WTC11 (cell line): ENCODE measurements around the gene CYSTM1. TPM values are rescaled to one million over a fixed set of nuclear protein-coding genes. Genes with fewer than 3 reads are reported as not detected.

Experiments
- ATAC-seq: fragments of 200-7000 bp; cut with Tn5 transposase; 2 replicates; pipeline ENCODE4 v1.10.0; 2021; ENCODE audit warnings: mild to moderate bottlenecking, moderate library complexity
- CTCF ChIA-PET: fragments of 300-600 bp; sonication (Branson Sonifier 250); formaldehyde crosslinking; loops from one replicate; lab custom pipeline; 2021; ENCODE audit warnings: antibody characterized with exemption; lab: Charles Lee
- POLR2A ChIA-PET: fragments of 350-600 bp; sonication (Branson Sonifier 250); formaldehyde crosslinking; loops from one replicate; lab custom pipeline; 2021; ENCODE audit warnings: antibody characterized with exemption; lab: Charles Lee
- DNase-seq: peaks from one replicate; pipeline ENCODE4 v3.0.0; 2021; ENCODE audit warnings: low spot score
- H3K27ac Mint-ChIP-seq: 2 replicates; pipeline ENCODE4 v1.8.0; 2021; ENCODE audit warnings: mixed read lengths
- H3K27me3 Mint-ChIP-seq: 2 replicates; pipeline ENCODE4 v1.8.0; 2021; ENCODE audit warnings: low read depth, mild to moderate bottlenecking, moderate library complexity, mixed read lengths
- H3K36me3 Mint-ChIP-seq: 2 replicates; pipeline ENCODE4 v1.8.0; 2021; ENCODE audit warnings: mixed read lengths
- H3K4me1 Mint-ChIP-seq: 2 replicates; pipeline ENCODE4 v1.8.0; 2022; ENCODE audit warnings: mixed read lengths
- H3K4me3 Mint-ChIP-seq: 2 replicates; pipeline ENCODE4 v1.8.0; 2021; ENCODE audit warnings: mild to moderate bottlenecking, moderate library complexity, mixed read lengths
- H3K9me3 Mint-ChIP-seq: 2 replicates; pipeline ENCODE4 v1.8.0; 2021; ENCODE audit warnings: mixed read lengths
- CREM ChIP-seq: sonication (generic); formaldehyde crosslinking; IDR thresholded peaks from 2 replicates; pipeline ENCODE4 v1.8.1; 2022; ENCODE audit warnings: mild to moderate bottlenecking, missing genetic modification reagents, moderate library complexity
- GTF2I ChIP-seq: fragments of 250-450 bp; sonication (Bioruptor Pico); conservative IDR thresholded peaks from 2 replicates; pipeline ENCODE4 v1.4.0; 2021; ENCODE audit warnings: mild to moderate bottlenecking
- NFYB ChIP-seq: sonication (generic); formaldehyde crosslinking; conservative IDR thresholded peaks from 2 replicates; pipeline ENCODE4 v1.8.0; 2022; ENCODE audit warnings: low read depth, missing genetic modification reagents
- NR3C1 ChIP-seq: sonication (generic); formaldehyde crosslinking; conservative IDR thresholded peaks from 2 replicates; pipeline ENCODE4 v1.8.1; 2023; ENCODE audit warnings: low read depth, mild to moderate bottlenecking, missing genetic modification reagents
- PRRX2 ChIP-seq: fragments of 250-450 bp; sonication (Bioruptor Pico); IDR thresholded peaks from 2 replicates; pipeline ENCODE4 v1.8.0; 2021; ENCODE audit warnings: mild to moderate bottlenecking
- RORB ChIP-seq: fragments of 250-450 bp; sonication (Bioruptor Pico); IDR thresholded peaks from 2 replicates; pipeline ENCODE4 v1.9.0; 2021; ENCODE audit warnings: mild to moderate bottlenecking
- SOX15 ChIP-seq: fragments of 250-450 bp; sonication (Bioruptor Pico); IDR thresholded peaks from 2 replicates; pipeline ENCODE4 v1.9.0; 2021; ENCODE audit warnings: mild to moderate bottlenecking
- SP1 ChIP-seq: sonication (generic); formaldehyde crosslinking; conservative IDR thresholded peaks from 2 replicates; pipeline ENCODE4 v1.8.1; 2022; ENCODE audit warnings: missing genetic modification reagents
- TP53 ChIP-seq: sonication (generic); formaldehyde crosslinking; IDR thresholded peaks from 2 replicates; pipeline ENCODE4 v1.8.1; 2023; ENCODE audit warnings: mild to moderate bottlenecking, missing genetic modification reagents
- ZNF138 ChIP-seq: sonication (generic); formaldehyde crosslinking; conservative IDR thresholded peaks from 2 replicates; pipeline ENCODE4 v1.8.1; 2022; ENCODE audit warnings: mild to moderate bottlenecking, moderate library complexity, missing genetic modification reagents
- ZNF671 ChIP-seq: fragments of 250-450 bp; sonication (Bioruptor Pico); IDR thresholded peaks from 2 replicates; pipeline ENCODE4 v1.8.0; 2021; ENCODE audit warnings: mild to moderate bottlenecking
- total RNA-seq: library from RNA; stranded (reverse); gene quantifications from 3 replicates; pipeline ENCODE4 v1.2.3, GENCODE V29; 2021
- TF ChIP-seq, protein P1 (sequence below): sonication (generic); formaldehyde crosslinking; IDR thresholded peaks from 2 replicates; pipeline ENCODE4 v1.8.1; 2023; ENCODE audit warnings: mild to moderate bottlenecking, missing genetic modification reagents, moderate library complexity
- TF ChIP-seq, protein P2 (sequence below): sonication (generic); formaldehyde crosslinking; IDR thresholded peaks from 2 replicates; pipeline ENCODE4 v1.8.1; 2022; ENCODE audit warnings: mild to moderate bottlenecking, missing genetic modification reagents, moderate library complexity, borderline replicate concordance
- TF ChIP-seq, protein P3 (sequence below): sonication (generic); formaldehyde crosslinking; IDR thresholded peaks from 2 replicates; pipeline ENCODE4 v1.8.0; 2022; ENCODE audit warnings: missing genetic modification reagents
- TF ChIP-seq, protein P4 (sequence below): sonication (generic); formaldehyde crosslinking; IDR thresholded peaks from 2 replicates; pipeline ENCODE4 v1.8.1; 2023; ENCODE audit warnings: mild to moderate bottlenecking, moderate library complexity, missing genetic modification reagents

CYSTM1 gene
- total RNA-seq, 1 experiment from 2014 or later, result 29.3 TPM

DNA sequence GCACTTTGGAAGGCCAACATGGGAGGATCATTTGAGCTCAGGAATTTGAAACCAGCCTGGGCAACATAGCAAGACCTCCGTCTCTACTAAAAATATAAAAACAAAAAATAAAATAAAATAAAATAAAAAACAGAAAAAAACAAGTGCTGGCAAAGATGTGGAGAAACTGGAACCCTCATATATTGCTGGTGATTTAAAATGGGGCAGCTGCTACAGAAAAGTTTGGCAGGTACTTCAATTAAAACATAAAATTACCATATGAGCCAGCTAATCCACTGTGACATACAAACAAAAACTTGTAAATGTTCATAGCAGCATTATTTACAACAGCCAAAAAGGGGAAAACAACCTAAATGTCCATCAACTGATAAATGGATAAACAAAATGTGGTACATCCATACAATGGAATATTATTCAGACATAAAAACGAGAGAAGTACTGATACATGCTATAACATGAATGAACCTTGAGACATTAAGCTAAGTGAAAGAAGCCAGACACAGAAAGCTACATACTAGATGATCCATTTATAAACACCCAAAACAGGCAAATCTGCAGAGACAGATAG, 85.2 kb downstream of the CYSTM1 start:
- ChIA-PET POLR2A (interaction anchor here (0.6 kb wide), 1 partner anchor 16 kb away, joined by 3 read pairs; no protein-coding TSS in a partner anchor), CTCF (interaction anchor here (1.3 to 4.8 kb wide), 4 partner anchors 15 to 103 kb away, joined by 8 to 34 read pairs (median 18); partner anchors contain the start of gene HBEGF)
- TF ChIP-seq RORB (CRISPR knock-in tag) (no peak), SP1 (no peak), SOX15 (CRISPR knock-in tag) (no peak), TP53 (CRISPR knock-in tag) (no peak), GTF2I (CRISPR knock-in tag) (0 out of 2 replicates have a peak, but pooled peaks have one; percentile 21)
- TF ChIP-seq, protein P1, sequence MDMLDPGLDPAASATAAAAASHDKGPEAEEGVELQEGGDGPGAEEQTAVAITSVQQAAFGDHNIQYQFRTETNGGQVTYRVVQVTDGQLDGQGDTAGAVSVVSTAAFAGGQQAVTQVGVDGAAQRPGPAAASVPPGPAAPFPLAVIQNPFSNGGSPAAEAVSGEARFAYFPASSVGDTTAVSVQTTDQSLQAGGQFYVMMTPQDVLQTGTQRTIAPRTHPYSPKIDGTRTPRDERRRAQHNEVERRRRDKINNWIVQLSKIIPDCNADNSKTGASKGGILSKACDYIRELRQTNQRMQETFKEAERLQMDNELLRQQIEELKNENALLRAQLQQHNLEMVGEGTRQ (CRISPR knock-in tag), result no peak
- TF ChIP-seq, protein P2, sequence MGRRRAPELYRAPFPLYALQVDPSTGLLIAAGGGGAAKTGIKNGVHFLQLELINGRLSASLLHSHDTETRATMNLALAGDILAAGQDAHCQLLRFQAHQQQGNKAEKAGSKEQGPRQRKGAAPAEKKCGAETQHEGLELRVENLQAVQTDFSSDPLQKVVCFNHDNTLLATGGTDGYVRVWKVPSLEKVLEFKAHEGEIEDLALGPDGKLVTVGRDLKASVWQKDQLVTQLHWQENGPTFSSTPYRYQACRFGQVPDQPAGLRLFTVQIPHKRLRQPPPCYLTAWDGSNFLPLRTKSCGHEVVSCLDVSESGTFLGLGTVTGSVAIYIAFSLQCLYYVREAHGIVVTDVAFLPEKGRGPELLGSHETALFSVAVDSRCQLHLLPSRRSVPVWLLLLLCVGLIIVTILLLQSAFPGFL (CRISPR knock-in tag), result no peak
- DNase-seq (no peak), ATAC-seq (no peak)
- H3K4me3 Mint-ChIP-seq, result no peak overlapping the region
- no peak overlapping the region for H3K27ac Mint-ChIP-seq
- H3K4me1 Mint-ChIP-seq, result peaks cover 14% of the 10 kb centered on the region
- no peaks in the 10 kb centered on the region for H3K27me3 Mint-ChIP-seq
- peaks cover 4% of the 10 kb centered on the region for H3K9me3 Mint-ChIP-seq
- peaks cover 8% of the 10 kb centered on the region; the same call in 1 of the 2 replicates for H3K36me3 Mint-ChIP-seq

DNA sequence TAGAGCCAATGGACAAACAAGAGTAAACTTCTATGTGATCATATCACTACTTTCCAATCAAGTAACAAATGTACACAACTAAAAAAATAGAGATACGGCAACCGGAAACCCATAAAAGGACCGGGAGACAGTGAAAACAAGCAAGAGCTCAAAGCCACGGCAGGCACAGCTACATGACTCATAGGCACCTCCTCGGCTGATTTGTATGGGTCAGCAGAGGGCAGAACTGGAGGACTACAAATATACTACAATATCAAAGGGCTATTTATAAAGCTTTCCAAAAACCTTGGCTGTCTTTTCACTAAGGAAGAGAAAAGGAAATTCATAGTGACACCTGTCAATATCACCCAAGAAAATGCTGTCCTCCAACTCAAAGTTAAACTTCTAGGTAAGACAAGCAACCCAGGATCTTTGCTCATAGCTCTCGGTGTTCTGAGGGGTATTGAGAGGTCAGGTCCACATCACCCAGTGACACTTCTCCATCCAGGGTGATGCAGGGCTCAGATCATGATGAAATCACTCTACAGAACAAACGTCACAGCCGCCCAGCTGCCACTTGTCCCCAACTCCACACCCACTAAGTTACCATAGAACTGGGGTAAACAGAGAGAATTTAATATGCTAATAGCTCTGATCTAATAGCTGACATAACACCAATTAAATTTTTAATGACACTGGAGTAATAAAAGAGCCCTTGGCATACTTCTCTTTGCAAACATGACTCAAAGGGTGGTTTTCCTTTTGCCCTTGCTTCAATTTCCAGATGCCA, 86.6 kb downstream of the CYSTM1 start:
- no peak for ATAC-seq
- Mint-ChIP-seq H3K4me1 (peaks cover 22% of the 10 kb centered on the region), H3K4me3 (no peak overlapping the region), H3K27me3 (no peaks in the 10 kb centered on the region), H3K27ac (no peak overlapping the region), H3K36me3 (peaks cover 8% of the 10 kb centered on the region; the same call in 1 of the 2 replicates), H3K9me3 (peaks cover 4% of the 10 kb centered on the region)
- no peak for DNase-seq
- ChIA-PET POLR2A (no interaction called here), CTCF (interaction anchor here (1.0 to 4.8 kb wide), 7 partner anchors 17 to 102 kb away, joined by 3 to 34 read pairs (median 8); partner anchors contain the start of gene HBEGF)
- TF ChIP-seq ZNF138 (CRISPR knock-in tag) (no peak), NFYB (CRISPR knock-in tag) (no peak), ZNF671 (CRISPR knock-in tag) (no peak), CREM (CRISPR knock-in tag) (no peak), PRRX2 (CRISPR knock-in tag) (no peak), NR3C1 (CRISPR knock-in tag) (no peak)
- TF ChIP-seq, protein P3, sequence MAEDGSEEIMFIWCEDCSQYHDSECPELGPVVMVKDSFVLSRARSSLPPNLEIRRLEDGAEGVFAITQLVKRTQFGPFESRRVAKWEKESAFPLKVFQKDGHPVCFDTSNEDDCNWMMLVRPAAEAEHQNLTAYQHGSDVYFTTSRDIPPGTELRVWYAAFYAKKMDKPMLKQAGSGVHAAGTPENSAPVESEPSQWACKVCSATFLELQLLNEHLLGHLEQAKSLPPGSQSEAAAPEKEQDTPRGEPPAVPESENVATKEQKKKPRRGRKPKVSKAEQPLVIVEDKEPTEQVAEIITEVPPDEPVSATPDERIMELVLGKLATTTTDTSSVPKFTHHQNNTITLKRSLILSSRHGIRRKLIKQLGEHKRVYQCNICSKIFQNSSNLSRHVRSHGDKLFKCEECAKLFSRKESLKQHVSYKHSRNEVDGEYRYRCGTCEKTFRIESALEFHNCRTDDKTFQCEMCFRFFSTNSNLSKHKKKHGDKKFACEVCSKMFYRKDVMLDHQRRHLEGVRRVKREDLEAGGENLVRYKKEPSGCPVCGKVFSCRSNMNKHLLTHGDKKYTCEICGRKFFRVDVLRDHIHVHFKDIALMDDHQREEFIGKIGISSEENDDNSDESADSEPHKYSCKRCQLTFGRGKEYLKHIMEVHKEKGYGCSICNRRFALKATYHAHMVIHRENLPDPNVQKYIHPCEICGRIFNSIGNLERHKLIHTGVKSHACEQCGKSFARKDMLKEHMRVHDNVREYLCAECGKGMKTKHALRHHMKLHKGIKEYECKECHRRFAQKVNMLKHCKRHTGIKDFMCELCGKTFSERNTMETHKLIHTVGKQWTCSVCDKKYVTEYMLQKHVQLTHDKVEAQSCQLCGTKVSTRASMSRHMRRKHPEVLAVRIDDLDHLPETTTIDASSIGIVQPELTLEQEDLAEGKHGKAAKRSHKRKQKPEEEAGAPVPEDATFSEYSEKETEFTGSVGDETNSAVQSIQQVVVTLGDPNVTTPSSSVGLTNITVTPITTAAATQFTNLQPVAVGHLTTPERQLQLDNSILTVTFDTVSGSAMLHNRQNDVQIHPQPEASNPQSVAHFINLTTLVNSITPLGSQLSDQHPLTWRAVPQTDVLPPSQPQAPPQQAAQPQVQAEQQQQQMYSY (CRISPR knock-in tag), result no peak
- TF ChIP-seq, protein P4, sequence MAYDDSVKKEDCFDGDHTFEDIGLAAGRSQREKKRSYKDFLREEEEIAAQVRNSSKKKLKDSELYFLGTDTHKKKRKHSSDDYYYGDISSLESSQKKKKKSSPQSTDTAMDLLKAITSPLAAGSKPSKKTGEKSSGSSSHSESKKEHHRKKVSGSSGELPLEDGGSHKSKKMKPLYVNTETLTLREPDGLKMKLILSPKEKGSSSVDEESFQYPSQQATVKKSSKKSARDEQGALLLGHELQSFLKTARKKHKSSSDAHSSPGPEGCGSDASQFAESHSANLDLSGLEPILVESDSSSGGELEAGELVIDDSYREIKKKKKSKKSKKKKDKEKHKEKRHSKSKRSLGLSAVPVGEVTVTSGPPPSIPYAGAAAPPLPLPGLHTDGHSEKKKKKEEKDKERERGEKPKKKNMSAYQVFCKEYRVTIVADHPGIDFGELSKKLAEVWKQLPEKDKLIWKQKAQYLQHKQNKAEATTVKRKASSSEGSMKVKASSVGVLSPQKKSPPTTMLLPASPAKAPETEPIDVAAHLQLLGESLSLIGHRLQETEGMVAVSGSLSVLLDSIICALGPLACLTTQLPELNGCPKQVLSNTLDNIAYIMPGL (CRISPR knock-in tag), result no peak
